Endothelial cell of umbilical vein (primary cell): ENCODE measurements around the gene LIME1.

Experiments used
- EZH2 ChIP-seq: IDR thresholded peaks from 2 replicates; pipeline ENCODE4 v1.6.1; 2012; ENCODE audit warnings: borderline replicate concordance, low read depth, mild to moderate bottlenecking, moderate library complexity, low read length, inconsistent platforms; ENCODE audit not compliant: severe bottlenecking
- FOS ChIP-seq: IDR thresholded peaks from 2 replicates; pipeline ENCODE4 v1.6.1; 2011; ENCODE audit warnings: mild to moderate bottlenecking, low read length, moderate library complexity, borderline replicate concordance; ENCODE audit not compliant: insufficient read depth
- GATA2 ChIP-seq: IDR thresholded peaks from 2 replicates; pipeline ENCODE4 v1.7.0; 2011; ENCODE audit warnings: low read depth, mild to moderate bottlenecking, moderate library complexity, mixed read lengths, low read length; ENCODE audit not compliant: insufficient read length, insufficient read depth
- JUN ChIP-seq: IDR thresholded peaks from 2 replicates; pipeline ENCODE4 v1.6.1; 2011; ENCODE audit warnings: borderline replicate concordance, low read depth; ENCODE audit not compliant: insufficient read length, insufficient read depth
- MYC ChIP-seq: IDR thresholded peaks from one replicate; pipeline ENCODE4 v1.6.1; 2011; ENCODE audit warnings: mild to moderate bottlenecking, low read depth, low read length
- POLR2A ChIP-seq: IDR thresholded peaks from 2 replicates; pipeline ENCODE4 v1.6.1; 2012; ENCODE audit warnings: low read depth, mild to moderate bottlenecking, control low read depth, low read length
- POLR2AphosphoS5 ChIP-seq: IDR thresholded peaks from 2 replicates; pipeline ENCODE4 v1.6.1; 2012; ENCODE audit warnings: low read depth, mild to moderate bottlenecking, control low read depth, low read length, moderate library complexity; ENCODE audit not compliant: insufficient read depth
- TF ChIP-seq, protein P1 (sequence below), 2 donors: IDR thresholded peaks; 1 replicate in 1 of 2; 2 replicates in 1 of 2; pipeline ENCODE4 v1.5.1; 2011; ENCODE audit warnings: low read length in 2 of 2, mild to moderate bottlenecking in 2 of 2, moderate library complexity in 2 of 2, control low read depth in 1 of 2, inconsistent platforms in 1 of 2, low read depth in 1 of 2; ENCODE audit not compliant: insufficient read depth in 1 of 2; ENCODE audit errors: extremely low read depth in 1 of 2
- TF ChIP-seq, protein P2 (sequence below): IDR thresholded peaks from 2 replicates; pipeline ENCODE4 v1.6.1; 2011; ENCODE audit not compliant: insufficient read depth, insufficient read length

DNA sequence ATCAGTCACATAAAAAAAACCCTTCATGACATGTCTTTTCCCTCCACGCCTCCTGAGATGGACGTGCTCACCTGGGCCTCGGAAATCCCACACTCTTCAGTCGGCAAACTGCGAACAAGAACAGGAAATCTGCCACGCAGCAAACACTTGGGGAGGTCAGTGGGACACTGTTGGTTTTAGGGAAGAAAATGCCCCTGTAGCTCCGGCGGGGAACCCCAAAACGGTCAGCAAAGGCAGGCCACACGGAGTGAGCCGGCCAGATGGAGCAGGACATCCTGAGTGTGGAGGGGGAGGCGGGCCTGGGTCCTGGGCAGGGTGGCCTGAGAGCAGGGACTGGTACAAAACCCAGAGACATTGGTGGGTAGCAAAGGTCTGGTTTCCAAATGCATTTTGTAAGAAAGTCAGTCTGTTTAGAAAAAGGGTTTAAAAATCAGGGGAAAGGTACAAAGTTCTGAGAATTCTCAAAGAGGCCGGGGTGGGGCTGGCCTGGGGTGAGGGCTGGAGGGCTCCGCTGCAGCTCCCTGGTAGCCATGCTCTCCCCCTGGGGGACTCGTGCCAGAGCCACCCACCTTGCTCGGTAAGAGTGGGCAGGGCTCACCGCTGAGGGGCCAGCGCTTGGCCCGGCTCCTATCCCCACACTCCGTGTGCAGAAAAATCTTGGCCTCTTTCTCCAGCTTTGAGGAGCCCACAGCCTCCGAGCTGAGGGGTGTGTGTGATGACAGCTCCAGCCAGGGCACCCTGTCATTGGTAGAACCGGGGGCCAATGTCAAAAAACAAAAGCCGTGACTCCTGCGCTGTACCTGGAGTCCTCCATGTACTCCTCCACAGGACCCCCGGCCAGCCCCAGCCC lies 8.3 kb downstream of the LIME1 start:
- TF ChIP-seq, protein P1, sequence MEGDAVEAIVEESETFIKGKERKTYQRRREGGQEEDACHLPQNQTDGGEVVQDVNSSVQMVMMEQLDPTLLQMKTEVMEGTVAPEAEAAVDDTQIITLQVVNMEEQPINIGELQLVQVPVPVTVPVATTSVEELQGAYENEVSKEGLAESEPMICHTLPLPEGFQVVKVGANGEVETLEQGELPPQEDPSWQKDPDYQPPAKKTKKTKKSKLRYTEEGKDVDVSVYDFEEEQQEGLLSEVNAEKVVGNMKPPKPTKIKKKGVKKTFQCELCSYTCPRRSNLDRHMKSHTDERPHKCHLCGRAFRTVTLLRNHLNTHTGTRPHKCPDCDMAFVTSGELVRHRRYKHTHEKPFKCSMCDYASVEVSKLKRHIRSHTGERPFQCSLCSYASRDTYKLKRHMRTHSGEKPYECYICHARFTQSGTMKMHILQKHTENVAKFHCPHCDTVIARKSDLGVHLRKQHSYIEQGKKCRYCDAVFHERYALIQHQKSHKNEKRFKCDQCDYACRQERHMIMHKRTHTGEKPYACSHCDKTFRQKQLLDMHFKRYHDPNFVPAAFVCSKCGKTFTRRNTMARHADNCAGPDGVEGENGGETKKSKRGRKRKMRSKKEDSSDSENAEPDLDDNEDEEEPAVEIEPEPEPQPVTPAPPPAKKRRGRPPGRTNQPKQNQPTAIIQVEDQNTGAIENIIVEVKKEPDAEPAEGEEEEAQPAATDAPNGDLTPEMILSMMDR (IDR thresholded peaks at IDR 0.05; ENCODE audit: extremely low read depth in 1 of 2, insufficient read depth in 1 of 2, low read depth in 1 of 2, low read length in 2 of 2), result no peak
- TF ChIP-seq POLR2A (no peak), EZH2 (no peak), JUN (no peak), POLR2AphosphoS5 (peak; percentile 27), MYC (no peak), FOS (no peak), GATA2 (no peak)
- TF ChIP-seq, protein P2, sequence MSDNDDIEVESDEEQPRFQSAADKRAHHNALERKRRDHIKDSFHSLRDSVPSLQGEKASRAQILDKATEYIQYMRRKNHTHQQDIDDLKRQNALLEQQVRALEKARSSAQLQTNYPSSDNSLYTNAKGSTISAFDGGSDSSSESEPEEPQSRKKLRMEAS, result no peak
